HTR-8/SVneo (cell line): ENCODE results near the gene AKR1C4.
"Not testable (repeated sequence)": the region's sequence is repeated elsewhere in the genome, so short reads cannot be mapped to it uniquely, and the experiment has no call there.

Source experiments
- DNase-seq: peaks from one replicate; pipeline ENCODE4 v3.0.0; 2011; ENCODE audit warnings: low spot score, mixed read lengths; ENCODE audit not compliant: insufficient read length
- FAIRE-seq: peaks from 2 replicates; lab custom pipeline; 2011; peaks lifted over from hg19 to GRCh38; lab: Jason Lieb, UNC

The AKR1C4 gene

DNA sequence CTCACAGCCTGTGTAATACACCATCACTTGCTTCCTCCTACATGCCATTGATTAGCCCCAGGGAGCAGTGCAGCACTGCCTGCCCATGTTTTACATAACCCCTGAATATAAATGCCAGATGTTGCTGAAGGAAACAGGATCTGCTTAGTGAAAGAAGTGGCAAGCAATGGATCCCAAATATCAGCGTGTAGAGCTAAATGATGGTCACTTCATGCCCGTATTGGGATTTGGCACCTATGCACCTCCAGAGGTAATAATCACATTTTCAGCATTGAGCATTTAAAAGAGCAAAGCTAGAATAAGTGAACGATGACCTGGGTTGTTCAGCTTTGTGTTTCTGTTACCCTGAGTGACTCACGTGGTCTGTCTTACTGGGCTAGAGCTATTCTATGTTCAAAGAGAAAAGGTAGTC lies at the start of gene AKR1C4:
Gene AKR1C4 (plus strand): TSS at position 136 of the 412 bp plus-strand sequence. CDS start 31 bp downstream, at position 167.
- FAIRE-seq (no peak), DNase-seq (no peak)

DNA sequence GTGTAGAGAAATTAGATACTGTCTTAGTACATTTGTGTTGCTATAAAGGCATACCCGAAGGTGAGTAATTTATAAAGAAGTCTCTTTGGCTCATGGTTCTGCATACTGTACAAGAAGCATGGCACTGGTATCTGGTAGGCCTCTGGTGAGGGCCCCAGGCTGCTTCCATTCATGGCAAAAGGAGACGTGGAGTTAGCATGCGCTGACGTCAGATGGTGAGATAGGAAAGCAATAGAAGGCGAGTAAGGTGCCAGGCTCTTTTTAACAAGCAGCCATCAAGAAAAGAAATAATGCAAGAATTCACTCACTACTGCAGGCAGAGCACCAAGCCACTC lies 49.8 kb upstream of the AKR1C4 start:
- FAIRE-seq: no peak
- no peak for DNase-seq

DNA sequence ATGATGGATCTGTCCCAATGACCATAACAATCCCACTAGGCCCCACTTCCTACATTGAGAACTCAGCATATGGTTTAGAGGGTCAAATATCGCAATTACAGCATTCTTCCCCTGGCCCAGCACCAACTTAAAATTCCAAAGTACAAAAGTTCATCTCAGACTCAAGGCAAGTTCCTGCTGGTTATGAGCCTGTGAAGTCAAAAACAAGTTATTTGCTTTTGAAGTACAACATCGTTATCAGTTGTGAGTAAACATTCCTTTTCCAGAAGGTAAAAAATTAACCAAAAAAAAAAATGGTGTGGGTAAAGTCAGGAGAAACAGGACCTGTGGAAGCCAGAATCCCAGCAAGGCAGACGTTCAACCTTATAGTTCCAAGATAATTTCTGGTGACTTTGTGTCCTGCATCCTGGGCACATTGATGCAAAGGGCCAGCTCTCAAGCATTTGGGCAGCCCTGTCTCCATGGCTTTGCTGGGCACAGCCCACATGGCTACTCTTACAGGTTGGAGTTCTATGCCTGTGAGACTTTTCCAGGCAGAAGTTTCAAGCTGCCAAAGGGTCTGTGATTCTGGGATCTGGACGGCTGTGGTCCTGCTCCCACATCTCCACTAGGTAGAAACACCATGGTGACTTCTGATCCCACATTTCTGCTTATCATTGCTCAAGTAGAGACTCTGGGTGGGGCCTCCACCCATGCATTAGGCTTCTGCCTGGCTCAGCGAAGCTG lies 49.2 kb upstream of the AKR1C4 start:
- FAIRE-seq: no peak
- DNase-seq: no peak

DNA sequence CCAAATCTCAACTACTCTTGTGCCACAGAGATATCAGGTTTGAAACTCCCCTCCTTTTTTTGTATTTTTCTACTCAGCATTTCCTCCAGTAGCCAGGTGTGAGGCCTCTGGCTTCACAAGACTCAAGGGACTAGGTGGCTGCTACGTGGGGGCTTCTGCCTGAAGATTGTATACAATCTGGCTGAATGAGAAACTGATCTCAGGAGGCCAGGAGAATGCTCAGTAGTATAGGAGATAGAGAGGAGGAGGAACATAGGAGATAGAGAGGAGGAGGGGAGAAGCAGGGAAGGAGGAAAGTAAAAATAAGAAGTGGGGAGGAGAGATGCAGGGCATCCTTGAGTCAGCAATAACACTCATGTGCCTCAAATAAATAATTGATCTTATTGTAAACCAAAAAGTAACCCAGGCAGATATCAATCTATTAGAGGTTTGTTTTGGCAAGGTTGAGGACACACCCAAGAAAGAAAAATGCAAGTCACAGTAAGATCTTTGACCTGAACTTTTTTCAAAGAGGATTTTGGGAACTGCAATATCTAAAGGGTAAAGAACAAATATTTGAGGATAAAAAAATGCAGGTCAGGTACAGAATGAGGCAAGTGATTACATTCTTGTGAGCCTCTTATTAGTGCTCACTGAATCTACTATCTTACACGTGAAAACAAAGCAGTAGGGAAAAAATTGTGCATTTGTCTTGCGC lies 48.5 kb upstream of the AKR1C4 start:
- no peak for DNase-seq
- FAIRE-seq: no peak

DNA sequence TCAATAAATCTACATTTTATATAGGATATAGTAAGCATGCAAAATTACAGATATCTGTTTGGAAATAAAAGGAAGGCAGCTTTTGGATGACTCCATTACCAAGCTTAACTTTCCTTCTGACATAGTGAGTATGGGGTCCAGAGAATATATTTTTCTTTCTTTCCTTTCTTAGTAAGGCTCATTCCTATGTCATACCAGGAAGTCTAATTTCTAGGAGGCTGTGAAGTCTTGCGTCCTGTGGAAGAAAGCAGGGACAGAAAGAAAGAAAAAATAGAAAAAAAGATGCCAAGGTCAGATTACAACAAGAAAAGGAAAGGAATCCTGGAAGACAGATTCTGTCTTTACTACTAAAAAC lies 48.0 kb upstream of the AKR1C4 start:
- DNase-seq (no peak), FAIRE-seq (no peak)

DNA sequence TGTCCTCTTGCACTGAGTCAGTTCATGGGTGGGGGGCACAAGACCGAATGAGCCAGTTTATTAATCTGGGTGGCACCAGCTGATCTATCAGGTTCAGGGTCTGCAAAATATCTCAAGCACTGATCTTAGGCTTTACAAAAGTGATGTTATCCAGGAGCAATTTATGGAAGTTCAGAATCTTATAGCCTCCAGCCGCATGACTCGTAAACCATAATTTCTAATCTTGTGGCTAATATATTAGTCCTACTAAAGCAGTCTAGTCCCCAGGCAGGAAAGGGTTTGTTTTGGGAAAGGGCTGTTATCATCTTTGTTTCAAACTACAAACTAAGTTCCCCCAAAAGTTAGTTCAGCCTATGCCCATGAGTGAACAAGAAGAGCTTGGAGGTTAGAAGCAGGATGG lies 45.6 kb upstream of the AKR1C4 start:
- FAIRE-seq (no peak), DNase-seq (no peak)

DNA sequence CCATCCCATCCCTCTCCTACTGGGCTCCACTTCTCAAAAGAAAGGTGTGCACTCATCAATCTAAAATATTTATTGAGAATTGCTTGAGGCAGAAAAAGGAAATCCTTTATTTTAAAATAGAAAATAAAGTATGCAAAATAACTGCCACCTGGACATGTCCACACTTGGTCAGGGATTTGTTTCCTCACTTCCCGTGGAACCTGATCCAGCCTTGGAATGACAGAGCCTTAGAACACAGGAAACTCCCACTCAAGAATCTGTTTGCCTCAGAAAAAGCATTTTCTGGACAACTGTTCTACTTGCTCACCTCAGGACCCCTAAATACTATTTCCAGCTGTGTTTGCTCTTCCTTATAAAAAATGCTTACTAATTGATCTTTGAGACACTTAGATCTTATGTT lies 40.7 kb upstream of the AKR1C4 start:
- DNase-seq (no peak), FAIRE-seq (no peak)

DNA sequence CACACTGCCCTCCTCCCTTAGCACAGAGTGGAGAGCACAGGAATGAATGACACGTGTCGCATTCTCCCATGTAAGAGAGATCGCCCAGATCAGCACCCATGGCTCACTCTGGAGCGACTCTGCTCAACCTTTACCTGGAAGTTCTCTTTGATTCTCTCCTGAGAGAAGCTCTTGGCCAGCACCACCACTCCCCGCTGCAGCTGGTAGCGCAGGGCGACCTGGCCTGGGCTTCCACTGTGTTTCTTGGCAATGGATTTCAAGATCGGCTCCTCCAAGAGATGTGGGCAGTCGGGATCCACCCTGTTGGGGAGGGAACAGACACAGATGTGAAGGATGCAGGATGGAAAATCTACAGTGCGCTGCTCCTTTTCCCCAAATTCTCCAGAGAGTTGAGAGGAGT lies 39.1 kb upstream of the AKR1C4 start:
- FAIRE-seq (no peak), DNase-seq (no peak)

DNA sequence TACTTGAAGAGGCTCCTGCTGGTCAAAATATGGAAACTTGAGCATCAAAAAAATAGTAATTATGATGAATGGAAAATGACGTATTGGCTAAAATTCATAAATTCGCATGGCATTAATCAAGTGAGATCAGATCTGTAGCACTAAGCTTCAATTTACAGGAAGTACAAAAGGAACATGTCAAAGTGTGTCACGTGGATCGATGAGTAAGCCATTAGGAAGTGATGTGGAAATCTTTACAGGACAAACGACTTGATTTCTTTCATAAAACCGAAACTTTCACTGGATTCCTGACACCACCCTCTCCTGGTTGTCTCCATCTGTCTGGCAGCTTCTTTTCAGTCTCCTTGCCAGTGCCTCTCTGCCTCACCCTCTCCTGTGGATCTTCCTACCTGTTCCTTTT lies 37.5 kb upstream of the AKR1C4 start:
- DNase-seq (no peak), FAIRE-seq (no peak)

DNA sequence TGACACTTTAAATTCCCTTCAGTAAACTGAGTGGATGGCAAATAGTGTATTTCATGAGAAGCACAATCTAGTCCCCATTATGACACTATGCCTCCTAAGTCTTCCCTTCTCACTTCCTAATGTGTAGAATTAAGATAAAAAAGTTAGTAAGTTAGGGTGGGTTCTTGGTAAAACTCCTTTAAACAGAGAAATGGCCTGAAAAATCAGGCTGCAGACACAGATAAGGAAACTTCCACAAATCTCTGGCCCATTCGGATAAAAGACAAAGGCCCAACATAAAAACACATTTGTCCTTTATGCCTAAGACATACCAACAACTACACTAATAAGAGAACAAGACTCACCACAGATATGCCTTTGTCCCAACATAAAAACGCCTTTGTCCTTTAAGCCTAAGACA lies 33.1 kb upstream of the AKR1C4 start:
- no peak for FAIRE-seq
- DNase-seq: no peak

DNA sequence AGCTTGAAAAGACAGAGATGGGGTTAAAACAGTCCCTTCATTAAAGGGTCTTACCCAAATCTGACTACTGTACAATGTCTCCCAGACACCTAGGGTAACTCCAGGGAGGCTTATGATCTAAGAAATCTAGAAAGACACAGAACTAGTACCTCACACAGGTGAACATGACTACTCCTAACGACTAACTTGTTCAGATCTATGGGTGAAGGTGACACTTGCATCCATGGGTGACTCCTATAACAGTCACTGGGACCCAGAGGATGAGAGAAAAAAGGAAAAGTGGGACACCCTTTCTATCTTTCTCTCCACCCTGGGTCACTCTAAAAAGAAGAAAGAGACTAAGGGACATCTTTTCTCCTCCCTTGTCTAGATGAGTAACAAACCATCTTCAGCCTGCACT lies 30.9 kb upstream of the AKR1C4 start:
- DNase-seq (no peak), FAIRE-seq (no peak)

DNA sequence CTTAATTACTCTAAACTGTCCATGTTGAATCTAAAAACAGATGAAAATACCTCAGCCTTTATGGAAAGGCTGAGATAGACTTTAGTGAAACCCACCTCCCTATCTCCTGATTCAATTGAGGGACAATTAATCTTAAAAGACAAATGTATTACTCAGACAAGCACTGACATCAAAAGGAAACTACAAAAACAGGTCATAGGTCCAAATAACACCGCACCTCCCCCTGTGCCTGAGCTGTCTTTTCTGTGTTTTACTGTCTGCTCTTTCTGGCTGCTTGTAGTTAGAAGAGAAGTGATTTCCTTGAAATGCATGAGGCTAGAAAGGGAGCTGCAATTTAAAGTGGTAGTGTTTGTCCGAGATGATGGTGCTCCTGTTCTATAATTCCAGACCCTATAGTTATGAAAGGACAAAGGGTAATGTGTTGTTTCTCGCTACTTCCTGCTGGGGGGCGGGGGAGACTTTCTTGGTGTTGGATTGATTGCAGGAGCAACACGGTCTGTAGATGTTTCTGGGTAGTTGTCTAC lies 27.7 kb upstream of the AKR1C4 start:
- FAIRE-seq (no peak), DNase-seq (no peak)

DNA sequence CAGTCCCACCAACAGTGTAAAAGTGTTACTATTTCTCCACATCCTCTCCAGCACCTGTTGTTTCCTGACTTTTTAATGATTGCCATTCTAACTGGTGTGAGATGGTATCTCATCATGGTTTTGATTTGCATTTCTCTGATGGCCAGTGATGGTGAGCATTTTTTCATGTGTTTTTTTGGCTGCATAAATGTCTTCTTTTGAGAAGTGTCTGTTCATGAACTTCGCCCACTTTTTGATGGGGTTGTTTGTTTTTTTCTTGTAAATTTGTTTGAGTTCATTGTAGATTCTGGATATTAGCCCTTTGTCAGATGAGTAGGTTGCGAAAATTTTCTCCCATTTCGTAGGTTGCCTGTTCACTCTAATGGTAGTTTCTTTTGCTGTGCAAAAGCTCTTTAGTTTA lies 21.1 kb upstream of the AKR1C4 start:
- not testable (repeated sequence) for FAIRE-seq, DNase-seq

DNA sequence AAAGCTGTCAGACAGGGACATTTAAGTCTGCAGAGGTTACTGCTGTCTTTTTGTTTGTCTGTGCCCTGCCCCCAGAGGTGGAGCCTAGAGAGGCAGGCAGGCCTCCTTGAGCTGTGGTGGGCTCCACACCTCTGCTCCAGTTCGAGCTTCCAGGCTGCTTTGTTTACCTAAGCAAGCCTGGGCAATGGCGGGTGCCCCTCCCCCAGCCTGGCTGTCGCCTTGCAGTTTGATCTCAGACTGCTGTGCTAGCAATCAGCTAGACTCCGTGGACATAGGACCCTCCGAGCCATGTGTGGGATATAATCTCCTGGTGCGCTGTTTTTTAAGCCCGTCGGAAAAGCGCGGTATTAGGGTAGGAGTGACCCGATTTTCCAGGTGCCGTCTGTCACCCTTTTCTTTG lies 16.1 kb upstream of the AKR1C4 start:
- not testable (repeated sequence) for DNase-seq, FAIRE-seq

DNA sequence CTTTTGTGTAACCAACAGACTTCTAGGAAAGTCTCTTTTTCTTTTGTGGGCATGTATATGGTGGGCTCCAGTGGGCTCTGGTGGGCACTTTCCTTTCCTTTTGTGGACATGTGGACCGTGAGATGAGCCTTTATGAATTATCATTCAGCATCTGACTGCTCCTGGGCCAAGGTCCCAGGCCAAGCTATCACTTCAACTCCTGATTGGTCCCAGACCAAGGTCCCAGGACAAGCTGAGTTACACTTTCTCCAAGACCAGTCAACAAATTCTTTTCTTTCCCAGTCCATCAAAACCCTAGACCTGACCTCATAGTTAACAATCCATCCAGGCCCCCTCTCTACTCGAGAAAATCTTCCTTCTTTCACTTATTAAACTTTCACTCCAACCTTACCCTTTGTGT lies 12.7 kb upstream of the AKR1C4 start:
- FAIRE-seq: no peak
- no peak for DNase-seq

DNA sequence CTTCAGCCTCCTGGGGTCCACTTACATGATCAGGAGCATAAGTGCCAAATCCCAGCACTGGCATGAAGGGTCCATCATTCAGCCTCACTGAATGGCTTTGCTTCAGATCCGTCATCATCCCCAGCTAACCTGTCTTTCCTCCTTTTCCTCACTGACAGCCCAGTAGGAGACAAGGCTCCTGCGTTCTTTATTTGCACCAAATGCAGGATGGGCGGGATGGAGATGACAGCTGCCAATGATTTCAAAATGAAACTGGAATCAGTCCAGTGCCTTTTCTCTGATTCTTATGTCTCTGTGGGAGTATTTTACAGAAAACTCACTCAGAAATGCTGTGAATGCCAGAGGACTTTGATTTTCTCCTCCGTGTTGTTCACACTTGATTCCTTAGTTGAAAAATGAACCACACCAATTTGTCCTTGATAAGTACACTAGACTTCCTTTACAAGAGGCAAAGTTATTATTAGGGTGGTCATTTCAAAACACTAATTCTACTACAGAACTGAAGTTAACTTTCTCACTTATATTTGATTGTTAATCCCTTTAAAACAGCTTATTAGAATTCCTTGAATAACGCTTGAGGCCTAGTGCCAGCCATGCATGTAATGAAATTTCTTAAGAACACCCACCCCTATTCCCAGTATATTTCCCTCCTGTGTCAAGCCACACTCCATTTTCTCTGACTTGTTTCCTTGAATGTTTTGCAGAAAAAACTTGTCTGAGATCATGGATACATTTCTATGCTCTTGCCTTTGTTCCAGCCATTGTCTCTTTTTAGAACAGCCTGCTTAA lies 11.5 kb upstream of the AKR1C4 start, which contains the start of gene AKR1C8:
Gene AKR1C8 (minus strand): TSS at position 164 of the 789 bp plus-strand sequence. CDS start 46 bp downstream, at position 118.
- FAIRE-seq: no peak

DNA sequence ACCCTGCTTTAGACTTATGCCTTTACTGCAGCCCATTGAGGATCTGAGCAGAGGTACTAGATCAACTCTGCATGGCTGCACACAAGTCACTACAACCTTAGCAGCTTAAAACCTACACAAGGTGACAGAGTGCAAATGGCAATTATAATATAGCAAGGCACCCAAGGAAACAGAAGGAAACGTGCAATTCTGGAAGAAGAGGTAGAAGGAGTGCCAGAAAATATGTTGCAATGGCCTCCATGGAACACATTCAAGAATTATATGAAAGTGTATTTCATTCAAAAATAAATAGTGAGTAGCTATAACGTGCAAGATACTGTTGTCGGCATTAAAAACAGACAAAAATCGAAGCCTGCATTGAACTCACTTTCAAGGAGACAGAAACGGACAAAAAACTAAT lies 8.8 kb upstream of the AKR1C4 start:
- FAIRE-seq: no peak
- no peak for DNase-seq

More for the DNA sequence above, 11.5 kb upstream of the AKR1C4 start, which contains the start of gene AKR1C8:
- no peak for DNase-seq

DNA sequence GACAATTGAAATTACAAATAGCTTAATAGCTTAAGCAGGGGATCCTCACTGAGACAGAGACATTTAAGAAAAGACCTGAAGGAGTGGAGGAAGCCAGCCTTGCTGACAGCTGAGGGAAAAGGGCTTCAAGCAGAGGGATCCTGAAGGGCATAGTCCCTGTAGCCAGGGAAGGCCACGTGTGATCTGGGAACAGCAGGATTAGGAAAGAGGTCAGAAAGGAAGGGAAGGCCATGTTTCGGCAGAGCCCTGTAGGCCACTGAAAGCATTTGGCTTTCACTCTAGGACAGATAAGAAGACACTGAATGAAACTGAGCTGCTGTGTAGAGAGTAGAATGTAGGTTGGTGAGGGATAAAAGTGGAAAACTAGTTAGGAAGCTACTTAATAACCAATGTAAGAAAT lies 8.3 kb upstream of the AKR1C4 start:
- DNase-seq: no peak
- no peak for FAIRE-seq

DNA sequence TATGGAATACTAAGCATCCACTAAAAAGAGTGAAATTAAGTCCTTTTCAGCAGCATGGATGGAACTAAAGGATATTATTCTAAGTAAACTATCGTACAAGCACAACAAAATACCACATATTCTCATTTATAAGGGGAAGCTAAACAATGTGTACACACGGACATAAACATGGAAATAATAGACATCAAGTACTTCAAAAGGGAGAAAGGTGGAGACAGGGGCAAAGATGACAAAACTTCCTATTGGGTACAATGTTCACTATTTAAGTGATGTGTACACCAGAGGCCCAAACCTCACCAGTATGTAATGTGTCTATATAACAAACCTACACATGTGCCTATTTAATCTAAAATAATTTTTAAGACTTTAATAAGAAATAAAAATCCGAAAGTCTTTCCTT lies 2.2 kb upstream of the AKR1C4 start:
- DNase-seq (no peak), FAIRE-seq (no peak)

DNA sequence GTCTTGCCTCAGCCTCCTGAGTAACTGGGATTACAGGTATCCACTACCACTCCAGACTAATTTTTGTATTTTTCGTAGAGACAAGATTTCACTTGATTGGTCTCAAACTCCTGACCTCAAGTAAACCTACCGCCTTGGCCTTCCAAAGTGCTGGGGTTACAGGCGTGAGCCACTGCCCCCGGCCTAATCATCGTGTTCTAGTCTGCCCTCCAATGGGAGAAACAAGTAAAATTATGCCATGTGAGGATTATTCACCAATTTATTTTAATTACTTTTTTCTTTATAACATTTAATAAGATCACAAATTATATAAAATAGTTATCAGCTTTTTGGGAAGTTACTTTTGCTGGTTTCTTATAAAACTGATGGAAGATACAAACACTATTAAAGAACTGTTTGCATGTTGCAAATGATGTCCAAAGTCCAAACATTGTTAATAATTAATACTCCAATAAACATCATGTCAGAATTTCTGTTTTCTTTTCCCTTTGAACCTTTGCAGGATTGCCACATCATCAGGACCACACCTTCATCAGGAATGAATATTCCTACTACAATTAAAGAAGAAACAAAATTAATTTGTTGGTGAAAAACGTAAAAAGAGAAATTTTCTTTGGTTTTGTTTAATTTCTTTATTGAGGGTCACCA lies 786 bp upstream of the AKR1C4 start:
- FAIRE-seq: no peak
- no peak for DNase-seq
